RWPE1 (cell line): ENCODE results near the gene NBEA.

Experiments
- CTCF ChIA-PET: fragments of 350-600 bp; sonication (Branson Sonifier 250); formaldehyde crosslinking; extraction: SDS; loops from one replicate; lab custom pipeline; 2021; lab: Yijun Ruan, JAX
- POLR2A ChIA-PET: fragments of 400-600 bp; formaldehyde crosslinking; extraction: SDS; loops from one replicate; lab custom pipeline; 2020; ENCODE audit warnings: antibody characterized with exemption; ENCODE audit not compliant: low non-redundant PET; lab: Yijun Ruan, JAX
- DNase-seq: peaks from one replicate; pipeline ENCODE4 v3.0.0; 2012; ENCODE audit warnings: low spot score
- H3K27ac ChIP-seq: fragments of 450-650 bp; 2 replicates; pipeline ENCODE4 v1.5.1; 2017
- TF ChIP-seq, protein P1 (sequence below): fragments of 450-650 bp; conservative IDR thresholded peaks from 2 replicates; pipeline ENCODE4 v1.5.1; 2017; ENCODE audit warnings: low read depth, mild to moderate bottlenecking

Gene NBEA

GRCh38 chr13:35457258-35457657 lies 515.2 kb downstream of the NBEA start:
- TF ChIP-seq, protein P1, sequence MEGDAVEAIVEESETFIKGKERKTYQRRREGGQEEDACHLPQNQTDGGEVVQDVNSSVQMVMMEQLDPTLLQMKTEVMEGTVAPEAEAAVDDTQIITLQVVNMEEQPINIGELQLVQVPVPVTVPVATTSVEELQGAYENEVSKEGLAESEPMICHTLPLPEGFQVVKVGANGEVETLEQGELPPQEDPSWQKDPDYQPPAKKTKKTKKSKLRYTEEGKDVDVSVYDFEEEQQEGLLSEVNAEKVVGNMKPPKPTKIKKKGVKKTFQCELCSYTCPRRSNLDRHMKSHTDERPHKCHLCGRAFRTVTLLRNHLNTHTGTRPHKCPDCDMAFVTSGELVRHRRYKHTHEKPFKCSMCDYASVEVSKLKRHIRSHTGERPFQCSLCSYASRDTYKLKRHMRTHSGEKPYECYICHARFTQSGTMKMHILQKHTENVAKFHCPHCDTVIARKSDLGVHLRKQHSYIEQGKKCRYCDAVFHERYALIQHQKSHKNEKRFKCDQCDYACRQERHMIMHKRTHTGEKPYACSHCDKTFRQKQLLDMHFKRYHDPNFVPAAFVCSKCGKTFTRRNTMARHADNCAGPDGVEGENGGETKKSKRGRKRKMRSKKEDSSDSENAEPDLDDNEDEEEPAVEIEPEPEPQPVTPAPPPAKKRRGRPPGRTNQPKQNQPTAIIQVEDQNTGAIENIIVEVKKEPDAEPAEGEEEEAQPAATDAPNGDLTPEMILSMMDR, result no peak
- POLR2A ChIA-PET, result no interaction called here
- DNase-seq, result no peak
- CTCF ChIA-PET, result no interaction called here
- no peak overlapping the region for H3K27ac ChIP-seq

GRCh38 chr13:35460061-35460460 lies 518.0 kb downstream of the NBEA start:
- ChIA-PET POLR2A (no interaction called here), CTCF (no interaction called here)
- DNase-seq, result no peak
- TF ChIP-seq, protein P1, result no peak
- H3K27ac ChIP-seq, result no peak overlapping the region

DNA sequence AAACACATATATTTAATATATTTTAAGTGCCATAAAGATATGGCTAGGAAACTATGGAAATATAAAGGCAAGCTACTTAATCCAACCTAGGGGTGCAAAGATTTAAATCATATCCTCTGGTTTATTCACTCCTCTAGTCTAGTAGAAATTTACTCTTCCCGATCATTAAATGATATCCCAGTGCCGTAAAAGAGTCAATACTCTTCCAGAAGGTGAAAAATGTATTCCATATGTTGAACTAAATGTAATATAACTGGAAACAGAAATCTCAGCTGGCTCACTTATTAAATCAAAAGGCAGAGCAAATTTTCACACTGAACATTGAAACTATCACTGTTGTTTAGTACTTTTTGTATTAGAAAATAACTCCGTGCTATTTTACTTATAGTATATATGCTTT lies 523.3 kb downstream of the NBEA start:
- ChIA-PET POLR2A (no interaction called here), CTCF (interaction anchor here (0.6 kb wide), 1 partner anchor 295 kb away, joined by 3 read pairs; no protein-coding TSS in a partner anchor)

DNA sequence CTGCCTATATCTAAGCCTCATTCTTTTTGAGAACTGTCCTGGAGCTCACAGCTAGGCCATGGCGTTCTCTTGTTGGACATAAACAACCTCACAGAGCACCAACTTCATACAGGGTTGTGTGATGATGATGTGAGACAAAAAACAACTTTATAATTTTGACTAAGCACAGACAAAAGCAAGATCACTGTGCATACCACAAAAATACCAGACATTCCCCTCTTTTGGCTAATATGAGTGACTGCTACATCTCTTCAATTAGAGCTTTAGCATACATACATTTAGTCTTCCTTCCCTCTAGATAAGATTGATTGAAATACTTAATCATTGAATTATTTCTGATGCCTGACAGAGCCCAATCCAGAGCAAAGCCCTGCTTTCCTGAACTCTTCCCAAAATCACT lies 526.1 kb downstream of the NBEA start:
- CTCF ChIA-PET, result interaction anchor here (0.6 kb wide), 1 partner anchor 1030 kb away, joined by 3 read pairs; no protein-coding TSS in a partner anchor
- POLR2A ChIA-PET, result no interaction called here
- H3K27ac ChIP-seq, result no peak overlapping the region
- no peak for DNase-seq
- TF ChIP-seq, protein P1, result no peak

More for the DNA sequence above, 523.3 kb downstream of the NBEA start:
- TF ChIP-seq, protein P1, result no peak
- DNase-seq, result no peak
- H3K27ac ChIP-seq, result no peak overlapping the region

DNA sequence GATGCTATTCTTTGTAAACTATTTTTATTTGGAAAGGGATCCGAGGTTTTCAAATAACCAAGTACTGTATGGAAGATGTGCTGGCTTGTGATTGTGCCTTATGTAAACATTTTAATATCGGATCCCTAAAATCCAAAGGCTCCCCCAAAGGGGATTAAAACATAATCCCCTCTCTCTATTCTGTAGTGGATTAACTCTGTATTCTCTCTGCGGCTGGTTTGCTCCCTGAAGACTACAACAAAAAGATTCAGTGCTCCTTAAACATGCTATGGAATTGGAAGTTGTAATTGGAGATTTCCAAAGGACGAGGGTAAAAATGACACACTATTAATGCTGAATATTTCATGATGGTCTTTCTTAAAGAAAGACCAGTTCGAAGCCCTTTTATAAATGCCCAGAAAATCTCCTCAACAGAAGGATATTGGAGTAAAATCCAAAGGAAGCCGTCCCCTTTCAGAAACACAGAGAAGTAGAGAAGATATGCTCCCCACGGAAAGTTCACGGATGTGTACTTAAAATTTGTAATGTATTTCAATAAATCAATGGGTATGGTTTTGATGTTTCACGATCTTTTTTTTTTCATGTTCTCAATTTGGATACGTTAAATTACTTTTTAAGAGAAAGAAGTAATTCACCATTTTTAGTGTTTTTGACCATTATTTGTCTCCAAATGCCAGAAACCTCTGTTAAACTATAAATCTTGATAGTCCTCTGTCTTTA lies 527.9 kb downstream of the NBEA start:
- POLR2A ChIA-PET, result no interaction called here
- CTCF ChIA-PET, result no interaction called here
- DNase-seq, result no peak
- TF ChIP-seq, protein P1, result no peak
- no peak overlapping the region for H3K27ac ChIP-seq

- CTCF ChIA-PET, result no interaction called here
- POLR2A ChIA-PET, result no interaction called here
- TF ChIP-seq, protein P1, result no peak
- DNase-seq, result no peak
- no peak overlapping the region for H3K27ac ChIP-seq
Observed at GRCh38 chr13:35470671-35471661, 528.9 kb downstream of the NBEA start.
